ENCODE data around the gene SGK2. TPM values are rescaled to one million over a fixed set of nuclear protein-coding genes. Genes with fewer than 3 reads are reported as not detected.

Gene SGK2
- polyA plus RNA-seq, 1 of the 3 experiments (the other 2 are of a cell fraction) = 0.21 TPM

GRCh38 chr20:43583982-43584432 is 25.2 kb downstream of the SGK2 start:
- Histone ChIP-seq H3K9me3 (no peaks in the 10 kb centered on the region), H3K4me1 (ENCODE audit: control insufficient read depth in 1 of 2, insufficient read depth in 2 of 2, low read depth in 1 of 2, low read length in 1 of 2) (no peaks in the 10 kb centered on the region; a peak in 1 of 4 replicates), H3K4me3 (ENCODE audit: low read depth in 2 of 2, low read length in 1 of 2) (no peak overlapping the region), H3K27me3 (ENCODE audit: insufficient read depth) (no peaks in the 10 kb centered on the region), H3K9me2 (no peaks in the 10 kb centered on the region), H3F3A (replicated peaks; ENCODE audit: insufficient read depth) (peaks cover 3% of the 10 kb centered on the region), H4K20me1 (ENCODE audit: insufficient read depth) (no peaks in the 10 kb centered on the region), H2AFZ (ENCODE audit: low read depth) (no peak overlapping the region), H3K36me3 (replicated peaks in 1 of 2; ENCODE audit: control insufficient read depth in 1 of 2, insufficient read depth in 2 of 2, low read length in 1 of 2) (no peaks in the 10 kb centered on the region), H3K4me2 (no peak overlapping the region), H3K9ac (no peak overlapping the region), H3K79me2 (ENCODE audit: insufficient read depth) (no peaks in the 10 kb centered on the region), H3K27ac (ENCODE audit: low read depth in 2 of 2, low read length in 1 of 2) (peak overlapping the region in 1 of 2 experiments; percentile 50; a peak in 2 of 4 replicates)
- DNase-seq = no peak
- 52% methylated on average over 2 of the region's 2 CpGs for WGBS (ENCODE audit: low lambda C conversion rate)
- TF ChIP-seq MAX (IDR thresholded peaks at IDR 0.05; ENCODE audit: low read depth) (0 out of 2 replicates have a peak, but pooled peaks have one; percentile 51), NRF1 (IDR thresholded peaks at IDR 0.05; ENCODE audit: low read depth, low read length) (no peak), NFIC (IDR thresholded peaks at IDR 0.05; ENCODE audit: borderline replicate concordance) (peak; percentile 91), FOXJ3 (CRISPR knock-in tag; IDR thresholded peaks at IDR 0.05) (no peak), JUND (IDR thresholded peaks at IDR 0.05) (0 out of 2 replicates have a peak, but pooled peaks have one; percentile 20), PBX3 (IDR thresholded peaks at IDR 0.05) (peak; percentile 41), MEF2A (IDR thresholded peaks at IDR 0.05; ENCODE audit: borderline replicate concordance, low read depth) (no peak), GATA2 (CRISPR knock-in tag; IDR thresholded peaks at IDR 0.05) (no peak), FOXM1 (IDR thresholded peaks at IDR 0.05; ENCODE audit: low read depth) (no peak), EZH2phosphoT487 (IDR thresholded peaks at IDR 0.05; ENCODE audit: borderline replicate concordance, low read depth) (no peak), POLR2AphosphoS5 (IDR thresholded peaks at IDR 0.05; ENCODE audit: low read depth, low read length) (no peak), RXRA (IDR thresholded peaks at IDR 0.05; ENCODE audit: borderline replicate concordance, low read depth) (no peak), GABPA (IDR thresholded peaks at IDR 0.05; ENCODE audit: low read depth) (no peak), CHD2 (IDR thresholded peaks at IDR 0.05; ENCODE audit: low read length, partially characterized antibody) (no peak), FOSL2 (IDR thresholded peaks at IDR 0.05; ENCODE audit: borderline replicate concordance, low read depth) (peak; percentile 51; the same call in 1 of the 2 replicates), TCF12 (IDR thresholded peaks at IDR 0.05) (peak; percentile 70), REST (IDR thresholded peaks at IDR 0.05; ENCODE audit: low read depth, low read length) (no peak)
- POLR2A ChIA-PET = no interaction called here
- CTCF ChIA-PET = interaction anchor here (1.1 to 1.4 kb wide), 3 partner anchors 8 to 108 kb away, joined by 4 to 6 read pairs (median 5); no protein-coding TSS in a partner anchor
